Aorta (tissue), 5 donors: ENCODE results near the gene KCNH3. TPM values are rescaled to one million over a fixed set of nuclear protein-coding genes. Genes with fewer than 3 reads are reported as not detected.
A peak's percentile ranks its signal among the peaks of the same experiment; 100 is the strongest.

Experiments used
- ATAC-seq: fragments of 200-7000 bp; cut with Tn5 transposase; one replicate; pipeline ENCODE4 v1.9.1; 2022; ENCODE audit warnings: moderate library complexity; ENCODE audit not compliant: low FRiP score
- DNase-seq, 2 donors: peaks; one replicate each; pipeline ENCODE4 v3.0.0-alpha.2; 2020
- H3K27ac ChIP-seq, 2 donors: one replicate each; pipeline ENCODE4 v1.5.1; 2013; ENCODE audit warnings: low read length in 2 of 2, mild to moderate bottlenecking in 2 of 2, moderate library complexity in 2 of 2, control low read depth in 1 of 2, inconsistent platforms in 1 of 2, low read depth in 1 of 2
- H3K27me3 ChIP-seq, 2 donors: one replicate each; pipeline ENCODE4 v1.6.1; 2013; ENCODE audit warnings: control low read depth in 1 of 2, low read length in 1 of 2, mild to moderate bottlenecking in 1 of 2, moderate library complexity in 1 of 2; ENCODE audit not compliant: insufficient read depth in 2 of 2, control insufficient read depth in 1 of 2
- H3K36me3 ChIP-seq, 2 donors: one replicate each; pipeline ENCODE4 v1.6.1; 2013; ENCODE audit warnings: control low read depth in 1 of 2, low read length in 1 of 2, mild to moderate bottlenecking in 1 of 2; ENCODE audit not compliant: insufficient read depth in 2 of 2, control insufficient read depth in 1 of 2
- H3K4me1 ChIP-seq, 2 donors: one replicate each; pipeline ENCODE4 v1.6.1; 2013; ENCODE audit warnings: low read length in 2 of 2, control low read depth in 1 of 2, mild to moderate bottlenecking in 1 of 2, moderate library complexity in 1 of 2; ENCODE audit not compliant: insufficient read depth in 2 of 2, control insufficient read depth in 1 of 2
- H3K4me3 ChIP-seq, 2 donors: one replicate each; pipeline ENCODE4 v1.5.1; 2013; ENCODE audit warnings: low read length in 2 of 2, control low read depth in 1 of 2, mild to moderate bottlenecking in 1 of 2
- H3K9me3 ChIP-seq: one replicate; pipeline ENCODE4 v1.6.1; 2013; ENCODE audit warnings: mild to moderate bottlenecking, low read length; ENCODE audit not compliant: control insufficient read depth
- WGBS, 2 donors: extraction: QIAGEN DNeasy Blood & Tissue Kit; methylation state at CpG; one replicate each; pipeline ENCODE4 v1.1.7; 2013; 5-methylcytosine and 5-hydroxymethylcytosine counted together
- intact Hi-C, 2 donors: fragments of 100-400 bp; cut with DNase I; formaldehyde crosslinking; loops; one replicate each; pipeline versions ENCODE4 v1.14.2 to v1.15.0; 2022
- polyA plus RNA-seq, 2 donors: library from polyadenylated mRNA; stranded (reverse); fragments of 200-250 nt; gene quantifications; one replicate each; pipeline ENCODE4 v1.2.3, GENCODE V29; 2013
- total RNA-seq, 2 donors: library from RNA; stranded (reverse); fragmentation: NEBNext Ultra II Directional; extraction: Animal tissue kit (Norgen Biotek cat#: 25700); gene quantifications; one replicate each; pipeline ENCODE4 v1.2.1, GENCODE V29; 2021
- donor health status: healthy with polysubstance abuse.
- donor health status: Bipolar disorder and iron deficiency.
- donor health status: DM: no; HTN: no; CAD: no.
- donor health status: DM: no; HTN: no; CAD: no.
- donor health status: DM: yes; HTN: yes; CAD: no.

KCNH3 gene
- total and polyA plus RNA-seq, 4 donors = 0.10 to 1.7 (median 0.90) TPM

GRCh38 chr12:49534731-49535278 is 4.0 kb upstream of the KCNH3 start:
- no peak overlapping the region for H3K4me3 ChIP-seq
- intact Hi-C loops = no loop called here
- H3K27me3 ChIP-seq = no peaks in the 10 kb centered on the region
- H3K9me3 ChIP-seq = no peaks in the 10 kb centered on the region
- ATAC-seq (no peak), DNase-seq (peak in 1 of 2 donors; percentile 49)
- H3K27ac ChIP-seq = no peak overlapping the region
- peaks cover 0 to 2% of the 10 kb centered on the region in 2 donors for H3K4me1 ChIP-seq
- no peaks in the 10 kb centered on the region for H3K36me3 ChIP-seq
- 93 to 94% methylated on average over 13 of the region's 13 CpGs for WGBS, 2 donors

DNA sequence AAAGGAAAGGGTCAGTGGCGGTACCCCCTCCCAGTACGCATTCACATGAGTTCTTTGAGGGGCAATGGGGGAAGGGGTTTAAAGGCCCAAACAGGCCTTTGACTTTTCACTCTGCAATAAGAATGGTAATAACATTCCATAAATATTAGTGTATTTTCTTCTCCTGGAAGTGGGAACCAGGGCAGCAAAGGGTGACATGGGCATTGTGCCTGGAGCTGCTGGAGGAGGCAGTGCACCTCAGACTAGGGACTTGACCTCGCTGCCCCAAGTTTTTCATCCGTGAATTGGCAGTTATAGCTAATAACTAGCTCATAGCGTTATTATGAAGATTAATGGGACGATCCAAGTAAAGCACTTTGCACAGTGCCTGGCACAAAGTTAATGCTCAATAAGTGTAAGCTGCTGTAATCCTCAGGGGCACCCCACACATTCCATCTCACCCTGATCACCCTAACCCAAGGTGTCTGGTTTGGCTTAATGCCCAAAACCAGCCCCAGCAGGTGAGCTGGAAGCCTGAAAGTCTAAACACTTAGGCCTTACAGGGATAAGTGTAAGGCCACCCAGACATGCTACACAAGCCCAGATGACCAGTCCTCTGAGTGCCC is 2.8 kb upstream of the KCNH3 start:
- intact Hi-C loops = no loop called here
- Histone ChIP-seq H3K36me3 (no peaks in the 10 kb centered on the region), H3K4me3 (no peak overlapping the region), H3K27me3 (no peaks in the 10 kb centered on the region), H3K4me1 (peaks cover 0 to 2% of the 10 kb centered on the region in 2 donors), H3K27ac (no peak overlapping the region), H3K9me3 (no peaks in the 10 kb centered on the region)
- DNase-seq = peak in 1 of 2 donors; percentile 36
- ATAC-seq = no peak
- 84 to 87% methylated on average over 6 of the region's 6 CpGs for WGBS, 2 donors

- WGBS, 2 donors = 64 to 70% methylated on average over 3 of the region's 3 CpGs
- H3K4me1 ChIP-seq = peaks cover 0 to 2% of the 10 kb centered on the region in 2 donors
- intact Hi-C loops = no loop called here
- no peaks in the 10 kb centered on the region for H3K27me3 ChIP-seq
- no peak overlapping the region for H3K27ac ChIP-seq
- H3K4me3 ChIP-seq = no peak overlapping the region
- DNase-seq (no peak), ATAC-seq (no peak)
- no peaks in the 10 kb centered on the region for H3K36me3 ChIP-seq
- no peaks in the 10 kb centered on the region for H3K9me3 ChIP-seq
These were observed 2.2 kb upstream of the KCNH3 start for GRCh38 chr12:49536526-49537071.

DNA sequence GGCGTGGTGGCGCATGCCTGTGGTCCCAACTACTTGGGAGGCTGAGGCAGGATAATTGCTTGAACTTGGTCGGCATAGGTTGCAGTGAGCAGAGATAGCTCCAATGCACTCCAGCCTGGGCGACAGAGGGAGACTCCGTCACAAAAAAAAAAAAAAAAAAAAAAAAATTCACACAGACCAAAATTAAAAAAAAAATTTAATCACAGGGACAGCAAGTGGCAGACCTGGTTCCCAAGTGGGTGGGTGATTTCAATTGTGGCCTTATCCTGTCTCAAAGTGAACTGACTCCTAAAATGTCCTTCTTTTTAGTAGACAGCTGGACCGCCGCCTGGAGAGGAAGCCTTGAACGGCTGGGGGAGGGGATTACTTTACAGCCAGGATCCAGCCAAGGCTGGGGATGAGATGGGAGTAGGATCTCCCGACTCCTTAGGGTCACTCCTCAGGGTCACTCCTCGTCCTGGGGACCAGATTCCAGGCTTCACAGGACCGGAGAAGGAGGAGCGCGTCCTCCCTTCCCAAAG is 1.5 kb upstream of the KCNH3 start:
- WGBS, 2 donors = 20 to 22% methylated on average over 13 of the region's 13 CpGs
- DNase-seq = peak in 1 of 2 donors; percentile 64

GRCh38 chr12:49537752-49538509 is 899 bp upstream of the KCNH3 start:
- Histone ChIP-seq H3K4me3 (peak overlapping the region; percentile 14 to 37), H3K27me3 (no peaks in the 10 kb centered on the region), H3K4me1 (peaks cover 0 to 2% of the 10 kb centered on the region in 2 donors), H3K9me3 (no peaks in the 10 kb centered on the region), H3K27ac (no peak overlapping the region), H3K36me3 (no peaks in the 10 kb centered on the region)
- ATAC-seq (no peak), DNase-seq (peak in 1 of 2 donors; percentile 80)
- intact Hi-C loops = no loop called here
- WGBS, 2 donors = 0 to 1% methylated on average over 46 to 61 of the region's 61 CpGs

More for the DNA sequence above, 1.5 kb upstream of the KCNH3 start:
- H3K4me1 ChIP-seq = peaks cover 0 to 2% of the 10 kb centered on the region in 2 donors
- no peaks in the 10 kb centered on the region for H3K27me3 ChIP-seq
- no peaks in the 10 kb centered on the region for H3K36me3 ChIP-seq
- no peak overlapping the region for H3K27ac ChIP-seq
- peak overlapping the region in 1 of 2 donors; percentile 37 for H3K4me3 ChIP-seq
- no peak for ATAC-seq
- no peaks in the 10 kb centered on the region for H3K9me3 ChIP-seq
- intact Hi-C loops = no loop called here

- intact Hi-C loops = no loop called here
- ATAC-seq (no peak), DNase-seq (peak in 1 of 2 donors; percentile 67)
- Histone ChIP-seq H3K9me3 (no peaks in the 10 kb centered on the region), H3K36me3 (no peaks in the 10 kb centered on the region), H3K27me3 (no peaks in the 10 kb centered on the region), H3K4me3 (no peak overlapping the region), H3K27ac (no peak overlapping the region), H3K4me1 (peaks cover 0 to 2% of the 10 kb centered on the region in 2 donors)
- 24 to 26% methylated on average over 47 of the region's 47 CpGs for WGBS, 2 donors
These were observed 787 bp downstream of the KCNH3 start for GRCh38 chr12:49539406-49540228.

DNA sequence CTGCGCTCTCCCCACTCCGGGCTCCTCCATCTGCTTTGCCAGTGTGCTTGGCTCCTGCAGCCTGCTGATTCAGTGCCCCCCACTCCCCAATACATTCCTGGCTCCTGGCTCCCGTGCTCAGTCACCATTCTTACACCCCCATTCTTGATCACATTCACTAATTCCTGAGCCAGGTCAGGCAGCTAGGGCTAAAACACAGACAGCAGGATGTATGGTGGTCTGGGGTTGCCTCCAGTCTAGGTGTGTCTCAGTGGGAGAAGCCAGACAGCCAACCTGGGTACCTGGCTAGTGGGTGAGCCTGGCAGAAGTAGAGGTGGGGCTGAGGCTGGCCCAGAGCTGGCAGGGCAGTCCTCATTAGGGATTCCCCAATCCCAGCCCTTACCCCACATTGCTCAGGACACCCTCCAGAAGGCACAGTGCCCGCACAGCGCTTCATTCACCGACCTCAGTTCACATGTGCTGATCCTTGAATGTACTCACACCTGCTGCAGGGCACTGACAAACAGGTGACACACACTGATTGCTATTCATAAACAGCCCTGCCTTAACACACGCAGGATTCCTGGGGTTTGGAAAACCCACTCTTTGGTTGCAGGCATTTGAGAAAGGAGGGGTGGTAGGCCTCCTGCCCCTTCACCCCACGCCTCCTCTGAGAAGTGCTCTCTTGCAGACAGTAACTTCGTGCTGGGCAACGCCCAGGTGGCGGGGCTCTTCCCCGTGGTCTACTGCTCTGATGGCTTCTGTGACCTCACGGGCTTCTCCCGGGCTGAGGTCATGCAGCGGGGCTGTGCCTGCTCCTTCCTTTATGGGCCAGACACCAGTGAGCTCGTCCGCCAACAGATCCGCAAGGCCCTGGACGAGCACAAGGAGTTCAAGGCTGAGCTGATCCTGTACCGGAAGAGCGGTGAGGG is 1.7 kb downstream of the KCNH3 start:
- Histone ChIP-seq H3K36me3 (no peaks in the 10 kb centered on the region), H3K4me1 (peaks cover 0 to 2% of the 10 kb centered on the region in 2 donors), H3K27me3 (no peaks in the 10 kb centered on the region), H3K9me3 (no peaks in the 10 kb centered on the region), H3K27ac (no peak overlapping the region), H3K4me3 (no peak overlapping the region)
- intact Hi-C loops = no loop called here
- no peak for ATAC-seq
- peak in 1 of 2 donors; percentile 30 for DNase-seq
- WGBS, 2 donors = 89 to 92% methylated on average over 21 of the region's 21 CpGs
